Measurements from ENCODE around the gene TYR.
"Not testable (repeated sequence)": the region's sequence is repeated elsewhere in the genome, so short reads cannot be mapped to it uniquely, and the experiment has no call there.

The TYR gene

GRCh38 chr11:89177691-89178231 is at the start of gene TYR:
Gene TYR, plus strand, starts transcription at chr11:89177875. Its CDS starts 79 bp downstream, at chr11:89177954.
- DNase-seq, result no peak

- DNase-seq, result no peak
Measured at GRCh38 chr11:89136606-89137005, 41.1 kb upstream of the TYR start.

DNA sequence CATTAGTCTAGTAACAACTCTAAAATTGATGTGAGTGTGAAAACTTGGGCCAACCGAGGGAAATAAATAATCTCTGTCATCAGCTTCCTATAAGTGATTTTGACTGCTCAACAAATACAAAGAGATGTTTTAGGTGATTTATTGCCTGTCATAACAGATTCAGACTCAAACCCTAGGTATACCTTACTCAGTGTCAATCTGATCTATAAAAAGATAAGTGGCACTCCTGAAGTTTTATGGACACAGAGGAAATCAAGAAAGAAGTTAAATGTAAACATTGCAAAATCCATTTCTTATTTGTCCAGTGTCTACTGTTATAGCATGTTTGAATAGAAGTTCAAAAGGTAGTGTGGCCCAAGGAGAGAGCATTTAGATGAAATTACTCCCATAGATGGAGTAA is 30.4 kb upstream of the TYR start:
- no peak for DNase-seq

DNA sequence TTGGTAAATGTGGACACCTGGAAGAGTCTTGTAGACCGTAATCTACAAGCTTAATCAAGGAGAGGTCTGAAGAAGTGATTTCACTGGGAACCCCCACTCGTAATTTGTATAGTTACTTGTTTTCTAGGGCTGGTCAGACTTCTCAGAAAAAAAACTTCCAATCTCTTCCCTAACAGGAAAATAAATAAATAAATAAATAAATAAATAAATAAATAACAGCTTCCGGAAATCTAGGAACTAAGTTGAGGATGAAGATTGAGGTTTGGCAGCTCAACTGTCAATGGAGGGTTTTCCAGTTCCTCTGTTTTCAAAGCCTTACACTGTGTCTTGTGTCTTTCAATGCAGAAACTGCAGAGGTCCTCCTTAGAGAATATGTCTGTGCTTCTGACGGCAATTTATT is 17.7 kb upstream of the TYR start:
- DNase-seq, result no peak

DNA sequence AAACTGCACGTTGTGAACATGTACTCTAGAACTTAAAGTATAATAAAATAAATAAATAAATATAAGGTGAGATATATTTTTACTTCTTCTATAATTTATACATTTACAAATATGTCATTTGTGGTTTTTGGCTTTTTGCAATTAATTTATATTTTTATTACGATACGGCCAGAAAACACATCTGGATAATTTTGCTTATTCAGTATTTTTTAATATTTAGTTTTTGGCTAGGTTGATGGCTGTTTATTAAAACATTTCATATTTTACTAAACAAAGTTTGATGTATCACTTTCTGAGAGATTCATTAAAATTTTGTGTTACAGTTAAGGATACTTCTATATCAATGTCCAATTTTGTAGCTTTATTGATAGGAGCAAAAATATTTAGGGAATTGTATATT is 15.7 kb upstream of the TYR start:
- no peak for DNase-seq

GRCh38 chr11:89163686-89164085 is 14.0 kb upstream of the TYR start:
- no peak for DNase-seq

GRCh38 chr11:89168396-89168795 is 9.3 kb upstream of the TYR start:
- no peak for DNase-seq

DNA sequence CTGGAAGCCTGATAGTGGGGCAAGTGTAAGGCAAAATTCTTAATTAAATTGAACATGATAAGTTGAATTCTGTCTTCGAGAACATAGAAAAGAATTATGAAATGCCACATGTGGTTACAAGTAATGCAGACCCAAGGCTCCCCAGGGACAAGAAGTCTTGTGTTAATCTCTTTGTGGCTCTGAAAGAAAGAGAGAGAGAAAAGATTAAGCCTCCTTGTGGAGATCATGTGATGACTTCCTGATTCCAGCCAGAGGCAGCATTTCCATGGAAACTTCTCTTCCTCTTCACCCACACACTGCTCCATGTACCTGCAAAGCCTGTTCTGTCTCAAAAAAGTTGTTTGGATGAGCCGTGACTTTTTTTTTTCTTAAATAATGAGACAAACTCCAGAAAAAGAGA is 1.9 kb upstream of the TYR start:
- peak in 2 of 58 donors; percentile 6 to 22 for DNase-seq

DNA sequence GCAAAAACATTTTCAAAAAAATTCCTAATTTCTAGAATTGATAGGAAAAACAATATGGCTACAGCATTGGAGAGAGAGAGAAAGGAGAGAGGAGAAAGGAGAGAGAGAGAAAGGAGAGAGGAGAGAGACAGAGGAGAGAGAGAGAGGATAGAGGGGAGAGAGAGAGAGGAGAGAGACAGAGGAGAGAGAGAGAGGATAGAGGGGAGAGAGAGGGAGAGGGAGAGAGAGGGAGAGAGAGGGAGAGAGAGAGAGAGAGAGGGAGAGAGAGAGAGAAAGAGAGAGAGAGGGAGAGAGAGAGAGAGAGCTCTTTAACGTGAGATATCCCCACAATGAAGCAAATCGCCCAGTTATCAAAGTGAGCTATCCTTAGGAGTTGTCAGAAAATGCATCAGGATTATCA is 737 bp upstream of the TYR start:
- no peak for DNase-seq

DNA sequence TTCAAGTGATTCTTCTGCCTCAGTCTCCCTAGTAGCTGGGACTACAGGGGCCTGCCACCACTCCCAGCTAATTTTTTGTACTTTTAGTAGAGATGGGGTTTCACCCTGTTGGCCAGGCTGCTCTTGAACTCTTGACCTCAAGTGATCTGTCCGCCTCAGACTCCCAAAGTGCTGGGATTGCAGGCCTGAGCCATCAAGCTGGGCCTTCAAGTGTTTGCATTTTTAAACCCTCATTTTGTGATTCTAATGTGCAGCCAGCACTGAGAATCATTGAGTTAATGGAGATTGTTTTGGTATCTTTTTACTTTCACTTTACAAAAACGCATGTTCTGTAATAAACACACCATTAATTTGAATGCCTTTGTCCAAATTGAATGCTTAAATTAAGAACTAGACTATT is 3.4 kb downstream of the TYR start:
- no peak for DNase-seq

- DNase-seq, result no peak
Measured at GRCh38 chr11:89182773-89183518, 5.3 kb downstream of the TYR start.

DNA sequence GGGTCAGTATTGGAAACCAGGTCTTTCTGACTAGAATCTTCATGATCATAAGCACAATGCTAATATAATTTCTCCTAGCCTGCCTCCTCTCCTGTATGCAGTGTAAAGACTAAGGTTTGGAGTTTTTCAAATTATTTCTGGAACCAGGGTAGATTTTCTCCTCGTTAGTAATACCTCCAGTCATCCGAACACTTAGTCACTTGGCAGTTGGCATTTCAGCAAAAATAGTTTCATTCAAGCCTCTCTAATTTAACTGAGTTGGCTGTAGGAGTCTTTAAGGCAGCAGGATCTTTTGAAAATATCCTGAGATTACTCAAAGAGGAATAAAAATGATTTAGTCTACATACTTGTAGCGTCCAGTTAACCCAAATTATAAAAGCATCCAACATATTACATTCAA is 6.3 kb downstream of the TYR start:
- DNase-seq, result peak in 2 of 58 donors; percentile 16 to 23

GRCh38 chr11:89189776-89190175 is 12.1 kb downstream of the TYR start:
- DNase-seq, result no peak

- DNase-seq, result no peak
Measured at GRCh38 chr11:89201138-89201537, 23.5 kb downstream of the TYR start.

- no peak for DNase-seq
Measured at GRCh38 chr11:89203814-89204213, 26.1 kb downstream of the TYR start.

DNA sequence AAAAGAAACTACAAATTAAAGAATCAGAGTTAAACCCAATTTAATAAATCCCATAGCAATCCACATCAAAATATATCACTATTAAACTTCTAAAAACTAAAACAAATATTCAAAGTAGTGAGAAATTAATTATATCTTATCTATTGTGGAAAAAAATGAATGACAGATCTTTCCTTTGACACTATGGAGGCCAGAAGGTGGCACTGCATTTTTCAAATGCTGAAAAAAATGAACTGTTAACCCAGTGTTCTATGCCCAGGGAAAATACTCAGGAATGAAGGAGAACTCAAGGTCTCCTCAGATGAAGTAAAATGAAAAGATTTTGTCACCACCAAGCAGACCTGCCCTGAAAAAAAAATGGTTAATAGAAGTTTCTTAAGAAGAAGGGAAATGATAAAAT is 27.7 kb downstream of the TYR start:
- DNase-seq, result no peak

- no peak for DNase-seq
Measured at GRCh38 chr11:89220684-89221339, 43.1 kb downstream of the TYR start.

DNA sequence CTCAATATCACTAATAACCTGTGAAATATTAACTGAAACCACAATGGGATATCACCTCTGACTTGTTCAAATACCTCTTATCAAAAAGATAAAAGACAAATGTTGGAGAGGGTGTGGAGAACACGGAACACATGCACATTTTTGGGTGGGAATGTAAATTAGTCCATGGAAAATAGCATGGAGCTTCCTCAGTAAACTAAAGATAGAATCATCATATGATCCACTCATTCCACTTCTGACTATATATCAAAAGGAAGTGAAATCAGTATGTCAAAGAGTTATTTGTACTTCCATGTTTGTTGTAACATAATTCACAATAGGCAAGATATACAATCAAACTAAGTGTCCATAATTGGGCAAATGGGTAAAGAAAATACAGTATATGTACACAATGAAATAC is 57.4 kb downstream of the TYR start:
- no peak for DNase-seq

GRCh38 chr11:89235976-89236375 is 58.3 kb downstream of the TYR start:
- DNase-seq, result no peak

DNA sequence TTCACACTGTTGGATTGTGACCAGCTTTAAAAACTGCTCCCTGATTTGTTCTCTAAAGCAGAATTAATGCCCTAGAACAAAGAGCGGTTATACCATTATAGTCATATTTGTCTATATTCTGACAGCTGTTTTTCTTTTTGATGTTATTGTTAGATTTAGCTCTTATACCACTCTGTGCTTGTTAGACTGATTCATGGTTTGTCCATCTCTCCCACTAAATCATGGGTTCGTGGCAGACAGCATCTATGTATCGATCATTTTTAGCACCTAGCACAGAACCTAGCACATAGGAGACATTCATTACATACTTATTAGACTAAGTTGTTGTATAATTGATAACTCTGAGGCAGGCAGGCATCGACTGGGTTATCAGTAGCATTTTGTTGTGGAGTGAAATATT is 69.3 kb downstream of the TYR start:
- not testable (repeated sequence) for DNase-seq

DNA sequence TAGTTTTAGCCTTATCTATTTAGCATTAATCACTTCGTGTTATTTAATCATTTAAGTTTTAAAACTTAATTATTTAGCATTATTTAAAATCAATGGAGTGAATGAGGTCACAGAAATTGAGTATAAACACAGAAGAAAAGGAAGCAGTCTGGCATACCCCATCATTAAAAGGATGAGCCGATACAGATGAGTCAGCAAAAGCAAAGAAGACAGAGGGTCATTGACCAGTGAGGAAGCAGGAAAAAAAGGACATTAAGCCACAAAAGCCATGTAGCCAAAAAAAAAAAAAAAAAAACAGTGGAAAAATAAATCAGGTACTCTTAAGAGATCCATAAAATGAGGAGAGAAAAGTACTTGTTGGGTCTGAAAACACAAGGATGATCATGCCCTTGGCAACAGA is 71.5 kb downstream of the TYR start:
- DNase-seq, result no peak

GRCh38 chr11:89261483-89261882 is 83.8 kb downstream of the TYR start:
- DNase-seq, result not testable (repeated sequence)

Measured in anterior cingulate cortex (tissue), 58 donors.